HS-27A (cell line): ENCODE results near the gene CALN1.
"Not testable (repeated sequence)": the region's sequence is repeated elsewhere in the genome, so short reads cannot be mapped to it uniquely, and the experiment has no call there.

Experiments
- DNase-seq: peaks from one replicate; pipeline ENCODE4 v3.0.0-alpha.2; 2012; ENCODE audit warnings: low read depth, missing footprints

CALN1 gene

GRCh38 chr7:72267291-72267800 lies 144.8 kb downstream of the CALN1 start:
- no peak for DNase-seq

DNA sequence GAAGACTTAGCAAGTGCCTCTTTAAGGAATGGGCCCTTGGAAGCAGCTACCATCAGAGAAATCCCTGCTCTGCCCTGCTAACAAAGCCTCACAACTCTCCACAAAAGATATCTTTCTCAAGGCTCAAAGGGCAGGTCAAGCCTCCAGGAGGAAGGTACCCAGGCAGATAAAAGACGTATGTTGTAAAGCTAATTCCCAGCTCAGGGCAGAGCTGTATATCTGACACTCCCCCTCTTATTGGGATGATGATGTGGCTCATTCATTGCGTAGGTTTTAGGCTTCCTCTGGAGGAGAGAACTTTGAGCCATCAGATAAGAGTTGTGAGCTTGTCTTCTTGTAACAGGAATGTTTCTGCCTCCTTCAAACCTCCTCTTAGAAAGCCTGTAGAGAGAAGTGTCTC lies 145.4 kb downstream of the CALN1 start:
- DNase-seq, result no peak

- DNase-seq, result no peak
Observed at GRCh38 chr7:72265071-72265904, 146.8 kb downstream of the CALN1 start.

DNA sequence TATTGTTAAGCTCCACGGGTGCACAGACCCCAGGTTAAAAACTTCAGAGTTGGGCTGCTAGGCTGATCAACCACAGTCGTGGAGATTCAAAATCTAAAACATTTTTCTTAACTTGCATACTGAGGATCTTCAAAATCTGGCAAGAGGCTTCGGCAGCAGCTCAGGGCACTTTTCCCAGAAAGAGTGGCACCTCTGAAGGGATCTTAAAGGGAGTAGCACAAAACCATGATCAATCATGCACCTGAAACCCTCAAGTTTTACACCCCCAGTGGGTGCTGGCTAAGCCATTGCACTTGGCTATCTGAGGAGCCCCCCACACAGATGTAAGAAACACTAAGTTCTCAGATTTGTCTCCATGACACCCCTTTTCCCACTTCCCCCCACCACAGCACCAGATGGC lies 151.7 kb downstream of the CALN1 start:
- no peak for DNase-seq

DNA sequence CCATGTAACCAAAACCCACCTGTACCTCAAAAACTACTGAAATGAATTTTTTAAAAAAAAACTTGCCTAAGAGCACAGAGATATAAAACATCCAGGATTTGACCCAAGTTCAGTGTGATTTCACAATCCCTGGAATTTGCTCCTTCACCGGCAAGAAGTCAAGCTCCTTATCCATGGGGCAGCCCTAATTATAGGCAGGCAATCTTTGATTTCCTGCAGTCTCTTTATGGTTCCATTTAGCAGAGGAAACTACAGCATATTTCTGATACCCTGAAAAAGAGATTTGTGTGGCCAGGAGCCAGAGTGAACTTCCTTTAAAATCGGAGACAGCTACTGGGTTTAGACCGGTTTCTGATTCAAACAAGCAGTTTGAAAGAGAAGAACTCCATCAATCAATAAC lies 154.1 kb downstream of the CALN1 start:
- DNase-seq, result no peak

GRCh38 chr7:72254455-72254854 lies 157.7 kb downstream of the CALN1 start:
- DNase-seq, result no peak

DNA sequence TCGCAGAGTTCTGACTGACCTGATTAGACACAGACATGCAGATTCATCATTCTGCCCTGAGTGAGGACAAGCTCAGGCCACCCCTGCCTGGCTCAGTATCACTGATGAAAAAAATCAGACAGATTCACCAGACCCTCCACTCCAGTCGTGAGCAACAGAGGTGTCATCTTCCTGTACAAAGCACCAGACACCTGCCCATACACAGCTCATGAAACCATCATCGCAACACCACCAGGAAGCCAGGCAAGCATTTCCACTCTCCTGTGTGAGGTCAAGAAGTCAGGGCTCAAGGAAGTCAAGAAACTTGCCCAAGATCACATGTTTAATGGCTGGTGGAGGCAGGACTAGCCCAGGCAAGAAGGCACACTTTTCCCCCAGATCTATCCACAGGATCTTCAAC lies 163.0 kb downstream of the CALN1 start:
- no peak for DNase-seq

- no peak for DNase-seq
Observed at GRCh38 chr7:72244826-72245398, 167.2 kb downstream of the CALN1 start.

DNA sequence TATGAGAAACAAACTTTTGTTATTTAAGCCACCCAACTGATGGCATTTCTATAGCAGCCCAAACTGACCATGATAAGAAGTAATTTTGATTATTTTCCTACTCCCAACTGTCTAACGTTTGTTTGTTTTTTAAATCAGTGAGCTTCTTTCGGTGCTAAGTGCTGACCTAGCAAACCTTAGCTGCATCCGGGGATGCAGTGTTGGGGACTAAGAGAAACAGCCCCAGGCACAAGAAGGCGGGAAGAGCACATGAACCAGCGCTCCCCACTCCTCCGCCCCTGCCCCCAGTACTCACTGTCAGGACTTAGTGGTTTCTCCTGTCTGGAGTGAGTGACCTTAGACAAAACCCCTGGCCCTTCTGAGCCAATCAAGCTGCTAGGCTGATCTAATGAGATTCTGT lies 168.8 kb downstream of the CALN1 start:
- no peak for DNase-seq

GRCh38 chr7:72235351-72235750 lies 176.8 kb downstream of the CALN1 start:
- no peak for DNase-seq

DNA sequence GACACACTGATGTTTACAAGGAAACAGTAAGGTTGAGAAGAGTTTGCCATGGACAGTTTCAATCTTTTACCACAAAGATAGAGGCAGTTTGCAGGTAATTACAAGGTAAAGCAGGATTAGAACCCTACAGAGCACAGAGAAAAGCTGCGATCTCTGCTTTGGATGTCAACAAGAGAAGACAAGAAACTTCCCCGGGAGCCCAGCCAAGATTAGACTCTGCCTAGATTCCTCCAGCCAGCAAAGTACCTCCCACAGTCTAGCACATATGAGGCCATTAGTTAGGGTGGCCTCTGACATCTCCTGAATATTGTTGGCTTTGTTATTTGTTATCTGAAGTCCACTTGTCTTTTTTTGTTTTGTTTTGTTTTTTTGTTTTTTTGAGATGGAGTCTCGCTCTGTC lies 178.1 kb downstream of the CALN1 start:
- DNase-seq, result no peak

- no peak for DNase-seq
Observed at GRCh38 chr7:72230281-72230680, 181.9 kb downstream of the CALN1 start.

DNA sequence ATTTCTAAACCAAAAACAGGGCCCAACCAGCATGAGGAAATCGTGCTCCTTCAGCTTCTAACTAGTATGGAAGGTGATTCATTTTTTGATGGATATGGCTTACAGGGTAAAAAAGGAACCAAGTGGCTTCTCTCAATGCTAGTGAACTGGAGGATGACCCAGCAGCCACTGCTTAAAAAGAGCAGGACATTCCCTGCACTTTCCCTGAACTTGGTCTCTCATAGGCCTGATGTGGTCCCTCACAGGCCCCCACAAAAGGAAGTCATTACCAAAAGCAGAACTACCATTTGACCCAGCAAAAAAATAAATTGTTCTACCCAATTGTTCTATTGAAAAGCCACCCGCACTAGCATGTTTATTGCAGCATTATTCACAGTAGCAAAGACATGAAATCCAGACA lies 188.8 kb downstream of the CALN1 start:
- no peak for DNase-seq

DNA sequence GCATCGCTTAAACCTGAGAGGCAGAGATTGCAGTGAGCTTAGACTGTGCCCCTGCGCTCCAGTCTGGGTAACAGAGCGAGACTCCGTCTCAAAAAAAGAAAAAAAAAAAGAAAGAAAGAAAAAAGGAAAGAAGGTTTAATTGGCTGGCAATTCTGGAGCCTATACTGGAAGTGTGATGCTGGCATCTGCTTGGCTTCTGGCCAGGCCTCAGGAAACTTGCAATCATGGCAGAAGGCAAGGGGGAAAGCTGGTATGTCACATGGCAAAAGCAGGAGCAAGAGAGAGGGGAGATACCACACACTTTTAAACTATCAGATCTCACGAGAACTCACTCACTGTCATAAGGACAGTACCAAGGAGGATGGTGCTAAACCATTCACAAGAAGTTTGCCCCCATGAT lies 190.0 kb downstream of the CALN1 start:
- no peak for DNase-seq

- no peak for DNase-seq
Observed at GRCh38 chr7:72219500-72219899, 192.6 kb downstream of the CALN1 start.

- DNase-seq, result no peak
Observed at GRCh38 chr7:72217151-72217550, 195.0 kb downstream of the CALN1 start.

DNA sequence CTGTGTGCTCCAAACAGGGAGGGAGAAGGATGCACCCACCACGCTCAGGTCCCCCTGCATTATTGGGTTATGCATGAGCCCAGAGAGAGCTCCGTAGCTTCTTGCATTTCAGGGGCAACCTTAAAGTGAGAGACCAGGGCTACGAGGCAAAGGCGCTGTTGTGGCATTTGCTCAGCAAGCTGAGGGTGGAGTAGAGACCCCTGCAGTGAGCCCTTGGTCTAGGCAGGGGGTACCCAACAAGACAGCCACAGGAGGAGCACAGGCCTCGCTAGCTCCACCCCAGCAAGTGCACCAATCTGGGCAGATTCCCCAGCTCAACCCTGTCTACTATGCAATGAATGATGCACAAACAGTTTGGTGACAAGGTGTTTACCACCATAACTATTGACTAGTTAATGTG lies 198.4 kb downstream of the CALN1 start:
- DNase-seq, result no peak

GRCh38 chr7:72213081-72213480 lies 199.1 kb downstream of the CALN1 start:
- no peak for DNase-seq

DNA sequence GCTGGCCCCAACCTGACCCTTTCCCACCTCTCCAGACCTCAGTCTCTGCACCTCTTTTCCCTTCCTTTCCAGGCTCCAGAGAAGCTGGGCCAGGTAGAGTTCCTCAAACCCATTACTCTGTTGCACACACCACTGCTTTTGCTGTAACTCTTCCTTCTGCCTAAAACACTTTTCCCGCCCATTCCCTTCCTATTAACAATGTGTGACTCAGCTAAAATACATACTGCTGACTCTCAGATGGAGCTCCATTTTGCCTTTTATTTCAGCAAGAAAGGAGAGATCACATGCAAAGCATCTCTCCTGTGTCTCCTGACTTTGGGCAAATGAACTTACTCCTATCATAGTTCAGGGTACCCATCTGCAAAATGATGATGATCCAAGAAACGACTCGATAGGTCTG lies 201.0 kb downstream of the CALN1 start:
- DNase-seq, result no peak

DNA sequence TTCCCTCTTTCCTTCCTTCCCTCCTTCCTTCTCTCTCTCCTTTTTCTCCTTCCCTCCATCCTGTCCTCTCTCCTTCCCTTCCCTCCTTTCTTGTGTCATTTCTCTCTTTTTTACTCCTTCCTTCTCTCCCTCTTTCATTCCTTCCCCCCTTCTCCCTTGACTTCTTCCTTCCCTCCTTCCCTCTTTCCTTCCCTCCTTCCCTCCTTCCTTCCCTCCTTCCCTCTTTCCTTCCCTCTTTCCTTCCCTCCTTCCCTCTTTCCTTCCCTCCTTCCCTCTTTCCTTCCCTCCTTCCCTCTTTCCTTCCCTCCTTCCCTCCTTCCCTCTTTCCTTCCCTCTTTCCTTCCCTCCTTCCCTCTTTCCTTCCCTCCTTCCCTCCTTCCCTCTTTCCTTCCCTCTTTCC lies 203.1 kb downstream of the CALN1 start:
- DNase-seq, result not testable (repeated sequence)

- no peak for DNase-seq
Observed at GRCh38 chr7:72196176-72196575, 216.0 kb downstream of the CALN1 start.

DNA sequence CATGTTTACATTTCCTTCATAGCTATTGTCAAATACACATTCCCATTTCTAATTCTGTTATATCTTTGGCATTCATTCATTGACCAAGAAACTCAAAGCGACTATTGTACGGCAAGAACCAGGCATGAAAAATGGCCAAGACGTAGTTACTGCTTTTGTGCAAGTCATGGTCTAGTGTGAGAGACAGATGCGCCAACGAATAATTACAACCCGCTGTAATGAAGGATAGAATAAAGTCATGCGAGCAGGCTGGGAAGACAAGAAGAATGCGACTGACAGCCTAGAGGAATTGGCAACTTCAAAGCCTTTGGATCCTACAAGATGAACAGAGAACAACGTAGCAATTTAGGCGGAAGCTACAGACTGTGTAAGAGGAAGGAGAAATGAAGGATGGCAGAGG lies 221.2 kb downstream of the CALN1 start:
- no peak for DNase-seq

DNA sequence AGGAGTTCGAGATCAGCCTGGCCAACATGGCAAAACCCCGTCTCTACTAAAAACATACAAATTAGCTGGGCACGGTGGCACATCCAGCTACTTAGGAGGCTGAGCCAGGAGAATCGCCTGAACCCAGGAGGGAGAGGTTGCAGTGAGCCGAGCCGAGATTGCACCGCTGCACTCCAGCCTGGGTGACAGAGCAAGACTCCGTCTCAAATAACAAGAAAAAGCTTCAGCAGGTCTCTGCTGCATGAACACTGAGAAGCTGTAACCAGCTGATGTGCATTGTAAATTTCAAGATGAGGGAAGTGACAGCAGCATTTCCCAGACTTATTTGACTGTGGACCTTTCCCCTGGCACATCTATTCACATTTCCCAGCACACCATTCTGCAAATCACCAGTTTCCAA lies 222.0 kb downstream of the CALN1 start:
- DNase-seq, result no peak

DNA sequence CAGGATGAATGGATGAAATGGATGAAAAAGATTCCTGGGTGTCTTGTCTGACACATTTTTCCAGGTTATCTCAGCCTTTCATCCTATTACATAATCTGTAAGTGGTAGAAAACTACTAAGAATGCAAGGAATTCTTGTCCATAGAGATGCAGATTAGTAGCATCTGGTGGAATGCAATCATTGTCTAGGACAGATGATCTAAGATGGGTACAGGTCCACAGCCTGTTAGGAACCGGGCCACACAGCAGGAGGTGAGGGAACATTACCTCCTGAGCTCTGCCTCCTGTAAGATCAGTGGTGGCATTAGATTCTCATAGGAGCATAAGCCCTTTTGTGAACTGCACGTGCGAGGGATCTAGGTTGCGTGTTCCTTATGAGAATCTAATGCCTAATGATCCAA lies 225.0 kb downstream of the CALN1 start:
- DNase-seq, result no peak
